Stimulated activated CD4-positive, alpha-beta T cell treated with anti-CD3 and anti-CD28 coated beads, Interleukin-4, amount 100 ng/mL, for 4 hours (primary cell): ENCODE data around the gene CNOT10.
"Not testable (repeated sequence)": the region's sequence is repeated elsewhere in the genome, so short reads cannot be mapped to it uniquely, and the experiment has no call there.

Experiments used
- DNase-seq, 2 experiments: peaks; one replicate each; pipeline ENCODE4 v3.0.0-alpha.2; 2020

Gene CNOT10

GRCh38 chr3:32691847-32692246 is 6.9 kb downstream of the CNOT10 start:
- DNase-seq, result no peak

DNA sequence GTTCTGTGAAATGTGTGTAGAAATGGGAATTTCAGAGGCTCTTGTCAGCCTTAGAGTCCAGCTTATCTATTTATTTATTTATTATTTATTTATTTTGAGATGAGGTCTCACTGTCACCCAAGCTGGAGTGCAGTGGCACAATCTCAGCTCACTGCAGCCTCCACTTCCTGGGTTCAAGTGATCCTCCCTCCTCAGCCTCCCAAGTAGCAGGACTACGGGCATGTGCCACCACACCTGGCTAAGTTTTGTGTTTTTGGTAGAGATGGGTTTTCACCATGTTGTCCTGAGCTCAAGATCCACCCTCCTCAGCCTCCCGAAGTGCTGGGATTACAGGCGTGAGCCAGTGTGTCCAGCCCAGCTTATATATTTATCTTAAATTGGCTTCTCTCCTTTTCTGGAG is 11.5 kb downstream of the CNOT10 start:
- no peak for DNase-seq

DNA sequence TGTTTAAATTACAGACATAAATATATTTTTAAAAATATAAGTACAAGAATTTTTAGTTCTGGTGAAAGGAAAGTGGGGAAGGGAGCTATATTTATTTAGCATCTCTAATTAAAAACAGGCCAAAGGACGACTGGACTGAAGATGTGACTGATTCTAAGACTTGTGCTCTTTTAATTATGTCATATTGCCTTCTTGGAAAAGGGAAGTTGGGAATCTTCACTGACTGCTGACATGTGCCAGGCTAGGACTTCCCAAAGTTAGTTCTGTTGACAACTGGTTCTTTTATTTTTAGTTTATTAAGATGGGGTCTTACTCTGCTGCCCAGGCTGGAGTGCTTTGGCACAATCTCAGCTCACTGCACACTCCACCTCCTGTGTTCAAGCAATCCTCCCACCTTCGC is 13.5 kb downstream of the CNOT10 start:
- DNase-seq, result no peak

GRCh38 chr3:32699429-32699828 is 14.4 kb downstream of the CNOT10 start:
- no peak for DNase-seq

- no peak for DNase-seq
Measured at GRCh38 chr3:32700244-32700643, 15.3 kb downstream of the CNOT10 start.

DNA sequence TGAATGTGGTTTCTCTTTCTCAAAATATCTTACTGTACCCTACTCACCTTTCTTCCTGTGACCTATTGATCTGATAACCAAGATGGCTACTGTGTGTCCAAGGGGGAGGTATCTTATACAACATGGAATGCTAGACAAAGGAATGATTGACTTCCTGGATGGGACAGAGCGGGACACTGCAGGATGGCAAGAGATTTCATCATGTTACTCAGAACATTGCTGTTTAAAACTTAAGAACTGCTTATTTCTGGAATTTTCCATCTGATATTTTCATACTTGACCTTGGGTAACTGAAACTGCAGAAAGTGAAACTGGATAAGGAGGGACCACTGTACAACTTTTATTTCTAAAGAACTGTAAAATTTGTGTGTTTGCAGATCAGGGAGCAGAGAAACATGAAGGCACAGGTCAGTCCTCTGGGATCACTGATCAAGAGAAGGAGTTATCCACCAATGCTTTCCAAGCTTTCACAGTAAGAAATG is 18.5 kb downstream of the CNOT10 start:
- no peak for DNase-seq

DNA sequence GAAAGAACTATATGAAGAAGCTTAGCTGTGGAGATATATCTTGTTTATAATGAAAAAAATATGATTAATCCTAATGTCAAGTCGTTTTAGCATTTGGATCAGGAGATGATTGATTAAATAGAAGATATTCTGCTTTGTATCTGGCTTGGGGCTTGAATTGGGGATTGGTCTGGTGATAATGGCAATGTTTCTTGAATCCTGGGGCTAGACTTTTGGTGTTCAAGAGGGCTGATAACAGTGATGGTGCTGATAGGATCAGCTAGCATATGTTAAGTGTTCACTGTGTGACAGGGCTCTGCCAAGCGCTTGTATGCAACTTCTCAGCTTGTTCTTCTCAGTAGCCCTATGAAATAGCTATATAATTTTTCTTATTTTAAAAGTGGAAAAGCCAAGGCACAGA is 20.2 kb downstream of the CNOT10 start:
- DNase-seq, result no peak

GRCh38 chr3:32706348-32707025 is 21.5 kb downstream of the CNOT10 start:
- no peak for DNase-seq

GRCh38 chr3:32707026-32707370 is 22.0 kb downstream of the CNOT10 start:
- no peak for DNase-seq

DNA sequence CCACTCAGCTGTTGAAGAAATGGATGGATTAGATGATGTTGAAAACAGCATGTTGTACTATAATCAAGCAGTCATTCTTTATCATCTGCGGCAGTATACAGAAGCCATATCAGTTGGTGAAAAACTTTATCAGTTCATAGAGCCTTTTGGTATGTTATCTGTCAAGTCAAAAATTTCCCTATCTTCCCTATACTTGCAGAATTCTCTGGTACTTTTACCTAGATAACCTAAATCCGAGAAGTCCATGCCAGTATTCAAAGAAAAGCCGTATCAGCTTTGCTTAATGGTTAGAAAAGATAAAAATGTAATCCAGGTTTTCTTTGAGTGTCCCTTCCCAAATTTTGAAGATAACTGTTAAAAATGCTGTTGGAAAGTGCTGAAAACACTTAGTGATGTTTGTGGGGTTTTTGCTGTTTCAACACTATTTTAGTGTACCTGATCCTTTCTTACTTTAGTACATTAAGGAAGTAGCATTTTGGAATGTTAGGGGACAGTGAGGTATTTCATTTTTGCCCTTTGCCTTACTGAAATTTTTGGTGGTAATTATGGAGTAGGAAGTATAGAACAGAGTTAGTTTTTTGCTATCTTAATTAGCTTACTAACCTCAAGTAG is 23.8 kb downstream of the CNOT10 start:
- no peak for DNase-seq

- no peak for DNase-seq
Measured at GRCh38 chr3:32709346-32709745, 24.4 kb downstream of the CNOT10 start.

DNA sequence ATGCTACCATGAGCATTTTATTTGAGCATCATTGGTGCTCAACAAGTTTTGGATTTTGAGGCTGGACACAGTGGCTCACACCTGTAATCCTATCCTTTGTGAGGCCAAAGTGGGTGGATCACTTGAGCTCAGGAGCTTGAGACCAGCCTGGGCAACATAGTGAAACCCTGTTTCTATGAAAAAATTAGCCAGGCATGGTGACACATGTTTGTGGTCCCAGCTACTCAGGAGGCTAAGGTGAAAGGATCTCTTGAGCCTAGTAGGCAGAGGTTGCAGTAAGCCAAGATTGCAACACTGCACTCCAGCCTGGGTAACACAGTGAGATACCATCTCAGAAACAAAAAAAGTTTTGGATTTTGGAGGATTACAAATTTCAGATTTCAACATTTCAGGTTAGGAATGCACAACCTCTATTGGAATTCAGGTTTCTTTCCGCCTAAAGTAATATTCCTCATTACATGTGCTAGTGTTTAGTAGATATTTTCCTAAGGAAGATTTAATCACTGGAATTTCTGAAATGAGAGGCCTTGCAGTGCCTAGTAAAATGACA is 27.6 kb downstream of the CNOT10 start:
- DNase-seq, result no peak

- no peak for DNase-seq
Measured at GRCh38 chr3:32713181-32713580, 28.2 kb downstream of the CNOT10 start.

- no peak for DNase-seq
Measured at GRCh38 chr3:32719335-32719734, 34.3 kb downstream of the CNOT10 start.

GRCh38 chr3:32719931-32720330 is 34.9 kb downstream of the CNOT10 start:
- DNase-seq, result no peak

DNA sequence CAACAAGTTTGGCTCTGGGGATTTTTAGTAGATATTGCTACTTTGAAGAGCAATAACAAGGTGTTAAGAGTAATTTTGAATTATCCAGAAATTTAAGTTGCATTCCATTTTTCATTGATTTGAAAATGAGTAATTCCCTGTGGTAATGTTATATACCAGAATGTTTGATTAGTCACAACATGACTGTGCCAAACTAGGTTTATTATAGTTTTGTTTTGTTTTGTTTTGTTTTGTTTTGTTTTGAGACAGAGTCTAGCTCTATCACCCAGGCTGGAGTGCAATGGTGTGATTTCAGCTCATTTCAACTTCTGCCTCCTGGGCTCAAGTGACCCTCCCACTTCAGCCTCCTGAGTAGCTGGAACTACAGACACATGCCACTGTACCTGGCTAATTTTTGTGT is 40.7 kb downstream of the CNOT10 start:
- no peak for DNase-seq

DNA sequence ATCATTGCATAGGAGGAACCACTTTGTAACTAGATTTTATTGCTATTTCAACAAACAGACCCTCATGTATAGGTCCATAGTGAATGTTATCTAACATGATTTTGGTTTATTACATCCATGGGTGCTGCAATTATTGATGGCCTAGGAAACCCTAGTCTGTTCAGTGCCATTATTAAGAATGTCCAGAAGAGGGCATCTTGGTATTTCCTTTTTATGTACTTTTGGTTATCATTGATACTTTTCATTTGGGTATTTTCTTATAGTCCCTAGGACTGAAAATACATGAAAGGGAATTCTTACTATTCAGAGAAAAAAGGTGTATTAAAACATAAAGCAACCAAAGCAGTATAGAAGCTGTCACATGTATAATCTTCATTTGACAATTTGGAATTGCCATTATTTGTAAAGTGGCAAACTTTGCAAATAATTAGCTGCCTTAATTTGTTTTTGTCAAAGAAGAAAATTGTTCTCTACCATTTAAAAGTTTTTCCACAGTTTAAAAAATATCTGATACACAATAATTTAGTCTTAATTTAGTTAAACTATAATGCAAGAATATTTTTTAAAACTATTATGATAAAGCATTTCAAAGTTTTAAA is 48.7 kb downstream of the CNOT10 start:
- no peak for DNase-seq

DNA sequence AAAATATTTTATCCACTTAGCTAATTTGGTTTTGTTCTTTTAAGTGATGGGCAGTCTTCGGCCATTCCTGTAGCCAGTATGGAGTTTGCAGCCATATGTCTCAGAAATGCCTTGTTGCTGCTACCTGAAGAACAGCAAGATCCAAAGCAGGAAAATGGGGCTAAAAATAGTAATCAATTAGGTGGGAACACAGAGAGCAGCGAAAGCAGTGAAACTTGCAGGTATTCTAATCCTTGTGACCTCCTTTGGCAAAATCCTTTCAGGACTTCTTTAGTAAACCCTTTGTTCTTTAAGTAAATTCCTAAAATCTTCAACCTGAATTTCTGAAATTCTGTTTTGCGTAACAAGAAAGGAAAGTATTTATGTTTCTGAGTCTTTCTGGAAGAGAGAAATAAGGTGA is 49.8 kb downstream of the CNOT10 start:
- DNase-seq, result no peak

GRCh38 chr3:32743470-32743869 is 58.5 kb downstream of the CNOT10 start:
- DNase-seq, result not testable (repeated sequence)

- DNase-seq, result no peak
Measured at GRCh38 chr3:32743934-32744333, 58.9 kb downstream of the CNOT10 start.

DNA sequence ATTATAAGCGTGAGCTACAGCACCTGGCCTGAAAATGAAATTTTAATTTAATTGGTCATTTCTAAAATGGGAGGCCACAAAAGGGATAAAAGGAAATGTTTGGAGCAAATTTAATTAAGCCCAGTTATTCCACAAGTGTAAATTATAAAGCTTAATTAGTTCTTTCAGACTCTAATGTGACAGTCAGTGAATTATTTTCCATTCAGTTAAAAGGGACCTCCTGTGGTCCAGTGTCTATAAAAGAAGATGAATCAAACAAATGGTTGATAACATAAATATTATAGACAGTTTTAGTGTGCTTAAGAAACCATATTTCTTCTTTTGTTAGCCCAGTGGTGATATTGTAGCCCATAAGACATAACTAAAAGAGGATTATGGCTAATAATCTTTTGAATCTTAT is 66.4 kb downstream of the CNOT10 start:
- no peak for DNase-seq

GRCh38 chr3:32755761-32756160 is 70.8 kb downstream of the CNOT10 start:
- no peak for DNase-seq

DNA sequence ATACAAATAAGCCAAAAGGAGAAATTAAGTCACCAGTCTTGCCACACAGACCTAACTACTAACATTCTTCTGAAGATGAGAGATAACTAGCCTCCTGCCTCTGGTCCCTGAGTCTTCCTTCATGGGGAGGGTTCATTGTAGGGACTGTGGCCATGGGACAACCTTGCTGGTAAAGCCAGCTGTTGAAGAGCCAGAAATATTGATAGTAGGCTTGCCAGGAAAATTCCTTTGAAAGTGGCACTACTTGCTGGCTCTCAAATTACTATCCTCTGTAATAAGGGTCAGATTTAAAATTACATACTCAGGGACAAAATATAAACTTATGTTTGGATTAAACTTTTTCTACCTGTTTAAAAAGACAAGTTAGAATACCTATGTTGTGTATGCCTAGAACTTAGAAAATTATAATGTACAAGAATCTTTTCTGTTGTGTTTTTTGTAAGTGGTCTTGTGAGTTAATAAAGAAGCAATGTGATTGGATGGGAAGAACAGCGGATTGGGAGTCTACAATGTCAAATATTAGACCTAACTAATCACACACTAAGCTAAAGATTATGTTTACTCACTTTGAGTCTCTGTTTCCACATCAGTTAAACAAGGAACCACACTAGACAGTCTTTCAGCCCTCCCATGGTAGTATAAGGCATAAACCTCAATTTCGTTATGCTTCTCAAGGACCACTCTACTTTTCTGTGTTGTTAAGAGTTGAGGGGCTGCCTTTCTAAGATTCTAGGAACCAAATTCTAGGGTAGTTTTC is 72.8 kb downstream of the CNOT10 start:
- no peak for DNase-seq

GRCh38 chr3:32758375-32758753 is 73.4 kb downstream of the CNOT10 start:
- DNase-seq, result no peak
